IMR-90 (cell line): ENCODE results near the gene ABCC5. TPM values are rescaled to one million over a fixed set of nuclear protein-coding genes. Genes with fewer than 3 reads are reported as not detected.

ENCODE experiments used
- ATAC-seq: fragments of 200-7000 bp; cut with Tn5 transposase; 2 replicates; pipeline ENCODE4 v1.9.1; 2020; ENCODE audit warnings: low read depth, mild to moderate bottlenecking, moderate library complexity
- BruUV-seq: library from RNA; stranded (reverse); fragments of 400-500 nt; replicated peaks from 2 replicates; lab custom pipeline; 2021; lab: Mats Ljungman, UMichigan
- CTCF ChIA-PET: fragments of 300-600 bp; formaldehyde crosslinking; extraction: SDS; loops from one replicate; lab custom pipeline; 2021; ENCODE audit warnings: antibody characterized with exemption; lab: Yijun Ruan, JAX
- POLR2A ChIA-PET: fragments of 300-600 bp; sonication (Branson Sonifier 250); formaldehyde crosslinking; loops from one replicate; lab custom pipeline; 2022; ENCODE audit warnings: antibody characterized with exemption; ENCODE audit not compliant: unreplicated experiment; lab: Charles Lee
- DNase-seq: peaks from one replicate; pipeline ENCODE4 v3.0.0; 2013
- H2AFZ ChIP-seq: replicated peaks from 2 replicates; pipeline ENCODE3; 2013; ENCODE audit warnings: low read length, mild to moderate bottlenecking; ENCODE audit not compliant: poor library complexity
- H2AK5ac ChIP-seq: 2 replicates; pipeline ENCODE4 v1.6.1; 2013; ENCODE audit warnings: low read depth, low read length, inconsistent platforms
- H2AK9ac ChIP-seq: replicated peaks from 2 replicates; pipeline ENCODE3; 2013; ENCODE audit warnings: mild to moderate bottlenecking, low read depth, low read length, moderate library complexity; ENCODE audit not compliant: poor library complexity
- H2BK120ac ChIP-seq: 2 replicates; pipeline ENCODE4 v1.6.1; 2013; ENCODE audit warnings: low read depth, low read length, inconsistent platforms
- H2BK15ac ChIP-seq: 3 replicates; pipeline ENCODE4 v1.6.1; 2013; ENCODE audit warnings: low read depth, low read length, inconsistent platforms
- H2BK20ac ChIP-seq: 2 replicates; pipeline ENCODE4 v1.6.1; 2013; ENCODE audit warnings: low read depth, mild to moderate bottlenecking, inconsistent platforms, low read length, moderate library complexity
- H2BK5ac ChIP-seq: 2 replicates; pipeline ENCODE4 v1.6.1; 2013; ENCODE audit warnings: mild to moderate bottlenecking, low read depth, low read length, inconsistent platforms; ENCODE audit not compliant: poor library complexity, severe bottlenecking
- H3K14ac ChIP-seq: replicated peaks from 2 replicates; pipeline ENCODE4 v1.6.1; 2013; ENCODE audit warnings: low read depth, low read length, inconsistent platforms
- H3K18ac ChIP-seq: 2 replicates; pipeline ENCODE4 v1.6.1; 2013; ENCODE audit warnings: low read depth, low read length, control low read depth
- H3K23ac ChIP-seq: 2 replicates; pipeline ENCODE4 v1.6.1; 2013; ENCODE audit warnings: low read depth, low read length, inconsistent platforms
- H3K27ac ChIP-seq: 2 replicates; pipeline ENCODE4 v1.5.1; 2013; ENCODE audit warnings: mild to moderate bottlenecking, control low read depth, low read length; ENCODE audit not compliant: insufficient read depth
- H3K27me3 ChIP-seq: 2 replicates; pipeline ENCODE4 v1.6.1; 2013; ENCODE audit warnings: low read length; ENCODE audit not compliant: control insufficient read depth, insufficient read depth
- H3K36me3 ChIP-seq: 2 replicates; pipeline ENCODE4 v1.6.1; 2013; ENCODE audit warnings: low read length, mixed read lengths; ENCODE audit not compliant: control insufficient read depth, insufficient read depth
- H3K4ac ChIP-seq: 2 replicates; pipeline ENCODE4 v1.6.1; 2013; ENCODE audit warnings: low read depth, low read length, inconsistent platforms
- H3K4me1 ChIP-seq: 2 replicates; pipeline ENCODE4 v1.6.1; 2013; ENCODE audit warnings: low read length, mixed read lengths; ENCODE audit not compliant: control insufficient read depth, insufficient read depth
- H3K4me2 ChIP-seq: 2 replicates; pipeline ENCODE4 v1.6.1; 2013; ENCODE audit warnings: low read depth, mild to moderate bottlenecking, control low read depth, low read length, moderate library complexity
- H3K4me3 ChIP-seq: 2 replicates; pipeline ENCODE4 v1.5.1; 2013; ENCODE audit warnings: low read depth, mild to moderate bottlenecking, control low read depth, low read length, moderate library complexity; ENCODE audit not compliant: insufficient read depth
- H3K56ac ChIP-seq: 2 replicates; pipeline ENCODE4 v1.6.1; 2013; ENCODE audit warnings: low read length, inconsistent platforms; ENCODE audit not compliant: insufficient read depth; ENCODE audit errors: extremely low read depth
- H3K79me1 ChIP-seq, 2 experiments: 2 replicates each; pipeline ENCODE4 v1.6.1; 2013; ENCODE audit warnings: low read length in 2 of 2, inconsistent platforms in 1 of 2, low read depth in 1 of 2
- H3K9ac ChIP-seq: 2 replicates; pipeline ENCODE4 v1.6.1; 2013; ENCODE audit warnings: low read depth, low read length, control low read depth
- H3K9me1 ChIP-seq: 2 replicates; pipeline ENCODE4 v1.6.1; 2013; ENCODE audit warnings: low read length, inconsistent platforms; ENCODE audit not compliant: insufficient read depth
- H3K9me3 ChIP-seq: 2 replicates; pipeline ENCODE4 v1.6.1; 2013; ENCODE audit warnings: low read length; ENCODE audit not compliant: control insufficient read depth, insufficient read depth
- H4K20me1 ChIP-seq: 2 replicates; pipeline ENCODE4 v1.6.1; 2013; ENCODE audit warnings: low read length, inconsistent platforms; ENCODE audit not compliant: insufficient read depth
- H4K5ac ChIP-seq: 2 replicates; pipeline ENCODE4 v1.6.1; 2013; ENCODE audit warnings: mild to moderate bottlenecking, low read depth, low read length, control low read depth
- H4K8ac ChIP-seq, 2 experiments: 2 replicates each; pipeline ENCODE4 v1.6.1; 2013; ENCODE audit warnings: low read depth in 2 of 2, low read length in 2 of 2, control low read depth in 1 of 2, inconsistent platforms in 1 of 2
- H4K91ac ChIP-seq: 2 replicates; pipeline ENCODE4 v1.6.1; 2013; ENCODE audit warnings: low read depth, low read length, inconsistent platforms; ENCODE audit not compliant: insufficient read depth
- BHLHE40 ChIP-seq: fragments of 150-350 bp; IDR thresholded peaks from 2 replicates; pipeline ENCODE4 v1.6.1; 2016; ENCODE audit warnings: mild to moderate bottlenecking, low read depth, low read length
- CEBPB ChIP-seq: IDR thresholded peaks from 2 replicates; pipeline ENCODE4 v1.6.1; 2012; ENCODE audit warnings: low read depth, low read length, improper control_type of control experiment
- CHD1 ChIP-seq: IDR thresholded peaks from 2 replicates; pipeline ENCODE4 v1.6.1; 2012; ENCODE audit warnings: low read depth, low read length, improper control_type of control experiment
- MAFK ChIP-seq: IDR thresholded peaks from 2 replicates; pipeline ENCODE4 v1.6.1; 2012; ENCODE audit warnings: low read depth, low read length, improper control_type of control experiment
- POLR2A ChIP-seq: IDR thresholded peaks from 2 replicates; pipeline ENCODE4 v1.6.1; 2012; ENCODE audit warnings: mild to moderate bottlenecking, low read depth, low read length
- RCOR1 ChIP-seq: IDR thresholded peaks from 2 replicates; pipeline ENCODE4 v1.6.1; 2012; ENCODE audit warnings: mild to moderate bottlenecking, low read length, improper control_type of control experiment; ENCODE audit not compliant: insufficient replicate concordance
- WGBS, 2 experiments: methylation state at CpG; one replicate each; pipeline versions ENCODE4 v1.1.5 to v1.1.7; 2013; ENCODE audit warnings: missing lambda C conversion rate in 2 of 2; ENCODE audit not compliant: insufficient read length in 1 of 2; ENCODE audit errors: extremely low coverage in 2 of 2; 5-methylcytosine and 5-hydroxymethylcytosine counted together
- dilution Hi-C: fragments of 300-500 bp; cut with HindIII; formaldehyde crosslinking; loops from one replicate; pipeline ENCODE4 v1.14.3; 2018; ENCODE audit warnings: low sequenced_read_pairs; ENCODE audit not compliant: unreplicated experiment
- in situ Hi-C: fragments of 300-500 bp; cut with MboI; formaldehyde crosslinking; loops from 3 replicates; pipeline ENCODE4 v1.14.3; 2019; ENCODE audit warnings: low sequenced_read_pairs, inconsistent platforms, mixed read lengths
- intact Hi-C: fragments of 100-400 bp; cut with micrococcal nuclease; formaldehyde crosslinking; loops from 2 replicates; pipeline ENCODE4 v1.10.0; 2022
- polyA plus RNA-seq, 3 experiments: library from polyadenylated mRNA; depleted of rRNA; stranded (reverse); fragments of >200 nt; gene quantifications; 2 replicates each; pipeline ENCODE4 v1.2.3, GENCODE V29; 2012; ENCODE audit warnings: low replicate concordance in 1 of 3
- total RNA-seq: library from RNA; depleted of rRNA; stranded (reverse); fragments of >200 nt; gene quantifications from 2 replicates; pipeline ENCODE4 v1.2.3, GENCODE V29; 2012
- TF ChIP-seq, protein P1 (sequence below): fragments of 150-350 bp; IDR thresholded peaks from 2 replicates; pipeline ENCODE4 v1.6.1; 2017; ENCODE audit warnings: mild to moderate bottlenecking, antibody characterized with exemption, low read length, low read depth
- TF ChIP-seq, protein P2 (sequence below): conservative IDR thresholded peaks from 2 replicates; pipeline ENCODE4 v1.5.1; 2012; ENCODE audit warnings: mild to moderate bottlenecking, low read depth, low read length, improper control_type of control experiment

The ABCC5 gene
- total and polyA plus RNA-seq, 2 of the 4 experiments (the other 2 are of a cell fraction) = 8.4 to 17.7 TPM

DNA sequence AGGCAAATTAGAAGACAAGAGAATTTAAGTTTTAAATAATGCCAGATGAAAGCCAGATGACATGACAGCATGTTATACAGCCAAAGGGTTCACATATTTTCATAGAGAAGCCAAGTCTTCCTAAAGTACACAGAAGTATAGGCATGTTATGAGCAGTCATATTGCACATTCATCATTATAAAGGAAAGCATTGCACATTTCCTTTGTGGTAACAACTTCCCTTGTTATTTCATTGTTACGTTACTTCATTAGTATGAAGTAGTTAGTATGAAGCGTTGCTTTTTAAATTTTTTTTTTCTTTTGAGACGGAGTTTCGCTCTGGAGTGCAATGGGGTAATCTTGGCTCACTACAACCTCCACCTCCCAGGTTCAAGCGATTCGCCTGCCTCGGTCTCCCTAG lies 4.6 kb upstream of the ABCC5 start:
- Histone ChIP-seq H4K8ac (no peak overlapping the region), H3K4me3 (no peak overlapping the region), H3K27me3 (peaks cover 11% of the 10 kb centered on the region), H4K20me1 (no peaks in the 10 kb centered on the region), H3K4me1 (no peaks in the 10 kb centered on the region), H2BK5ac (no peak overlapping the region), H3K4me2 (no peak overlapping the region), H3K36me3 (no peaks in the 10 kb centered on the region), H4K91ac (no peak overlapping the region), H3K9me1 (no peaks in the 10 kb centered on the region), H3K4ac (no peak overlapping the region), H3K14ac (no peak overlapping the region), H3K9me3 (no peaks in the 10 kb centered on the region), H3K27ac (no peak overlapping the region), H4K5ac (no peak overlapping the region), H3K23ac (no peak overlapping the region), H3K56ac (no peak overlapping the region), H2BK20ac (no peak overlapping the region), H2BK15ac (no peak overlapping the region), H3K79me1 (no peaks in the 10 kb centered on the region), H2AK9ac (no peak overlapping the region), H3K18ac (no peak overlapping the region), H2AK5ac (no peak overlapping the region), H2AFZ (no peak overlapping the region), H3K9ac (no peak overlapping the region), H2BK120ac (no peak overlapping the region)
- ATAC-seq (no peak), DNase-seq (no peak)
- ChIA-PET CTCF (no interaction called here), POLR2A (no interaction called here)
- dilution Hi-C loops (no loop called here), intact Hi-C loops (no loop called here), in situ Hi-C loops (no loop called here)
- no CpG with 5 or more reads among the region's 7 CpGs for WGBS, 2 experiments
- no peak for TF ChIP-seq CHD1
- TF ChIP-seq, protein P1, sequence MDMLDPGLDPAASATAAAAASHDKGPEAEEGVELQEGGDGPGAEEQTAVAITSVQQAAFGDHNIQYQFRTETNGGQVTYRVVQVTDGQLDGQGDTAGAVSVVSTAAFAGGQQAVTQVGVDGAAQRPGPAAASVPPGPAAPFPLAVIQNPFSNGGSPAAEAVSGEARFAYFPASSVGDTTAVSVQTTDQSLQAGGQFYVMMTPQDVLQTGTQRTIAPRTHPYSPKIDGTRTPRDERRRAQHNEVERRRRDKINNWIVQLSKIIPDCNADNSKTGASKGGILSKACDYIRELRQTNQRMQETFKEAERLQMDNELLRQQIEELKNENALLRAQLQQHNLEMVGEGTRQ = no peak
- TF ChIP-seq, protein P2, sequence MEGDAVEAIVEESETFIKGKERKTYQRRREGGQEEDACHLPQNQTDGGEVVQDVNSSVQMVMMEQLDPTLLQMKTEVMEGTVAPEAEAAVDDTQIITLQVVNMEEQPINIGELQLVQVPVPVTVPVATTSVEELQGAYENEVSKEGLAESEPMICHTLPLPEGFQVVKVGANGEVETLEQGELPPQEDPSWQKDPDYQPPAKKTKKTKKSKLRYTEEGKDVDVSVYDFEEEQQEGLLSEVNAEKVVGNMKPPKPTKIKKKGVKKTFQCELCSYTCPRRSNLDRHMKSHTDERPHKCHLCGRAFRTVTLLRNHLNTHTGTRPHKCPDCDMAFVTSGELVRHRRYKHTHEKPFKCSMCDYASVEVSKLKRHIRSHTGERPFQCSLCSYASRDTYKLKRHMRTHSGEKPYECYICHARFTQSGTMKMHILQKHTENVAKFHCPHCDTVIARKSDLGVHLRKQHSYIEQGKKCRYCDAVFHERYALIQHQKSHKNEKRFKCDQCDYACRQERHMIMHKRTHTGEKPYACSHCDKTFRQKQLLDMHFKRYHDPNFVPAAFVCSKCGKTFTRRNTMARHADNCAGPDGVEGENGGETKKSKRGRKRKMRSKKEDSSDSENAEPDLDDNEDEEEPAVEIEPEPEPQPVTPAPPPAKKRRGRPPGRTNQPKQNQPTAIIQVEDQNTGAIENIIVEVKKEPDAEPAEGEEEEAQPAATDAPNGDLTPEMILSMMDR = no peak
- TF ChIP-seq POLR2A = no peak
- TF ChIP-seq RCOR1 = no peak
- no peak for TF ChIP-seq BHLHE40
- no peak for TF ChIP-seq MAFK
- no peak for TF ChIP-seq CEBPB
- no TSS peak for BruUV-seq
